OCI-LY7 (cell line): ENCODE results near the gene MPPED2.

ENCODE experiments used
- EZH2phosphoT487 ChIP-seq: fragments of 200-600 bp; sonication (generic); IDR thresholded peaks from 2 replicates; pipeline ENCODE4 v1.6.1; 2018; ENCODE audit warnings: low read depth, borderline replicate concordance, mild to moderate bottlenecking, mixed run types, antibody characterized with exemption, low read length, moderate library complexity, mixed read lengths
- TF ChIP-seq, protein P1 (sequence below): fragments of 200-600 bp; sonication (generic); conservative IDR thresholded peaks from 2 replicates; pipeline ENCODE4 v1.5.1; 2014; ENCODE audit warnings: mild to moderate bottlenecking, antibody characterized with exemption, low read length, moderate library complexity, mixed read lengths

DNA sequence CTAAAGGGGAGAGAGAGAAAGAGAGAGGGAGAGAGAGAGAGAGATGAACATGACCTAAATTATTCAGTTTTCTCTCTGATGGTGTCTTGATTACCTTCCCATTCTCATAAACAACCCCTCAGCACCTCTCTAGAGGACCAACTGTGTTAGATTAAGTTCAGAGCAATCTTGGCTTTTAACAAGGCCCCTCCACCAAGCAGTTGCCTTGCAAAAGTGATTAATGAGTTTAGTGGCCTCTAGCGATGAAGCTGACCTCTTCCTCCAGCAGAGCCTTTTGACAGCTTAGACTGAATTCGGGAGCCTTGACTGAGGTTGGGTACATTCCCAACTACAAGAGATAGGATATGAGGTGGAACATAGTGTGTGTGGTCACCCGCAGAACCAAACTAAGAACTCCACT, 197.2 kb downstream of the MPPED2 start:
- TF ChIP-seq, protein P1, sequence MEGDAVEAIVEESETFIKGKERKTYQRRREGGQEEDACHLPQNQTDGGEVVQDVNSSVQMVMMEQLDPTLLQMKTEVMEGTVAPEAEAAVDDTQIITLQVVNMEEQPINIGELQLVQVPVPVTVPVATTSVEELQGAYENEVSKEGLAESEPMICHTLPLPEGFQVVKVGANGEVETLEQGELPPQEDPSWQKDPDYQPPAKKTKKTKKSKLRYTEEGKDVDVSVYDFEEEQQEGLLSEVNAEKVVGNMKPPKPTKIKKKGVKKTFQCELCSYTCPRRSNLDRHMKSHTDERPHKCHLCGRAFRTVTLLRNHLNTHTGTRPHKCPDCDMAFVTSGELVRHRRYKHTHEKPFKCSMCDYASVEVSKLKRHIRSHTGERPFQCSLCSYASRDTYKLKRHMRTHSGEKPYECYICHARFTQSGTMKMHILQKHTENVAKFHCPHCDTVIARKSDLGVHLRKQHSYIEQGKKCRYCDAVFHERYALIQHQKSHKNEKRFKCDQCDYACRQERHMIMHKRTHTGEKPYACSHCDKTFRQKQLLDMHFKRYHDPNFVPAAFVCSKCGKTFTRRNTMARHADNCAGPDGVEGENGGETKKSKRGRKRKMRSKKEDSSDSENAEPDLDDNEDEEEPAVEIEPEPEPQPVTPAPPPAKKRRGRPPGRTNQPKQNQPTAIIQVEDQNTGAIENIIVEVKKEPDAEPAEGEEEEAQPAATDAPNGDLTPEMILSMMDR = no peak
- no peak for TF ChIP-seq EZH2phosphoT487
